HG02571 (cell line): ENCODE data around the gene HSPB9.
A peak's percentile ranks its signal among the peaks of the same experiment; 100 is the strongest.

Source experiments
- ATAC-seq: cut with Tn5 transposase; IDR thresholded peaks from one replicate; pipeline ENCODE4 v1.9.1; 2021; ENCODE audit warnings: mild to moderate bottlenecking, moderate library complexity; ENCODE audit not compliant: unreplicated experiment

Gene HSPB9

GRCh38 chr17:42098730-42099399, 23.7 kb upstream of the HSPB9 start:
- ATAC-seq, result no peak

GRCh38 chr17:42101513-42102292, 20.9 kb upstream of the HSPB9 start:
- ATAC-seq, result no peak

DNA sequence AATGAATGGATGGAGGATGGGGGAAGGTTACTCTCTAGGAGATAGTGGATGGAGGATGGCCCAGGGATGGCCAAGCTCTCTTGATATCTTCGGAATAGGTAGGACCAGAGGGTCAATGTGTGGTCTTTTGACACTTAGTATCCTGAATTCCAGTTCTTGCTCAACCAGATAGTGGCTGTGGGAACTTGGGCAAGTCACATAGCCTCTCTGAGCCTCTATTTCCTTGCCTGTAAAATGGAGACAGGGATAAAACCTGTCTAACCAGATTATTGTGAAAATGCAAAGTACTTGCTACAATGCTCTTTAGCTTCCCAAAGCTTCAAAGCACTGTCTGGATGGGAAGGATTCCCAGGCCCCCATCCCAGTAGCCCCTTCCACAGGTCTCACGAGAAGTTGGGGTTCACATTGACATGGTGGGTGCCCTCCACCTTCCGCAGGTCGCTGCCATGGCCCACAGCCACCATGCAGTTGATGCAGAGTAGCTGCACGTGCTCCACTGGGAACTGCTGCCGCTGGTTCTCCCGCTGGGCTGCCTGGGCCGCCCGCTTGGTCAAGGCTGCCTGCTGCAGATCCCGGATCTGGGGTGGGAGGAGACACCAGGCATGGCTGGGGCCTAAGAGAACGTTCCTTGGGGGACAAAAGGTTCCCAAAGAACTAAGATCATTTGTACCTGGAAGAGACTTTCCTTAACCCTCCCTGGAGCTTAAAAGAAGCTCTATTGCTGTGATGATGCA, 19.2 kb upstream of the HSPB9 start:
- no peak for ATAC-seq

GRCh38 chr17:42104264-42104663, 18.3 kb upstream of the HSPB9 start:
- ATAC-seq, result no peak

- ATAC-seq, result no peak
These were observed 16.6 kb upstream of the HSPB9 start for GRCh38 chr17:42106009-42106408.

GRCh38 chr17:42107124-42107523, 15.5 kb upstream of the HSPB9 start:
- no peak for ATAC-seq

GRCh38 chr17:42107597-42108576, 14.7 kb upstream of the HSPB9 start:
- ATAC-seq, result peak; percentile 57

GRCh38 chr17:42109086-42109485, 13.5 kb upstream of the HSPB9 start:
- no peak for ATAC-seq

DNA sequence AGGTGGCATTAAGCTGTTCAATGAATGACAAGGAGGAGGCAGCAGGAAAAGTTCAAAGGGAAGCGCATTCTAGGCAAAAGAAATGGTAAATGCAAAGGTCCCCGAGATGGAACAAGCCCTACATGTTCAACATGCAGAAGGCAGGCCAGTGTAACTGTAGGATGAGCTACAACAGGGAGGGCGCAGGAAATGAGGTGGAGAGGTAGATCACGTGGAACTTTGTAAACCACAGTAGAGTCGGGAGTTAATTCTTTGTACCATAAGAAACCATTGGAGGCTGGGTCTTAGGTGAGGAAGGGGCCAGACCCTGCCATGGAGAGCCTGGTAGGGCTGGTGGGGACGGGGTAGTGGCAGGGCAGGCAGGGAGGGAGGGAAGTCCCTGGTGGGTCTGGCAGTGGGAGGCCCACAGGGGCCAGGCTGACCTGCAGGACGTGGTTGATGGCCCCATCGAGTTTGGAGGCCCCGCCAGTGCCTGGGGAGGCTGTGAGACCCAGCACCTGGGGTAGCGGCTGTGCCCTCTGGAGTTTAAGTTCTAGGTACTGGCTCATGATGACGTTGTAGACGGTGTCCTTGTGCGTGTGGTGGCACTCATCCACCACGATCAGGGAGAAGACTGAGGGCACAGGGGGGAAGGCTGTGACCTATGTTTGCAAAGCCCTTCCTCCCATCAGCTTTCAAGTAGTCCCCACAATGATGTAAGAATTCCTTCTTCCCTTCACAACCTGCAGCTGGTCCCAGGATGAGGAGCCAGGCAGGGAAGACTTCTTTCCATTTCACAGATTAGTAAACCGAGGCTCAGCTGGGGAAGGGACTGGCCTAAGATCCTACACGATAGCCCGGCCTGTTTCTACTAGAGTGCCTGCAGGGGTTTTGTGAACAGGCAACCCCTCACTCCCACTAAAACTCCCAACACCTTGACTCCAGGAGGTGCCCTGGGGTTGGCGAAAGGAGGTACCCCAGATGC, 12.0 kb upstream of the HSPB9 start:
- no peak for ATAC-seq

DNA sequence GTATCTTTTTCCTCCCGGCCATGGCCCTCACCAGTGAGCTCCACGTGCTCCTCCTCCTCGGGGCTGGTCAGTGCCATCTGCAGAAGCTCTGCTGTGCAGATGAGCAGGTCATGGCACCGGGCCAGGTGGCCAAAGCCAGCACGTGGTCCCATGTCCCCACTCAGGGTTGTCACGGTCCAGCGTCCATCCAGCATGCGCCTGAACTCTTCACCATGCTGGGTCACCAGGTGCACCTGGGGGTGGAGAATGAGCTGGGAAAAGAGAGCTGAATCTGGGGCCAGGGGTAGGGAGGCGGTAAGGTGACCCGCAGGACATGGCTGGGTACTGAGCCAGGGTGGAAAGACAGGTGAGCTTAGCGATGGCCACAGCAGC, 11.4 kb upstream of the HSPB9 start:
- ATAC-seq, result no peak

- ATAC-seq, result peak; percentile 9
These were observed 10.6 kb upstream of the HSPB9 start for GRCh38 chr17:42111871-42112551.

- ATAC-seq, result peak; percentile 54
These were observed 9.9 kb upstream of the HSPB9 start, which contains the start of gene DHX58 for GRCh38 chr17:42112552-42113176. Gene DHX58, minus strand, starts transcription at chr17:42112714. Its CDS starts 822 bp downstream, at chr17:42111892.

DNA sequence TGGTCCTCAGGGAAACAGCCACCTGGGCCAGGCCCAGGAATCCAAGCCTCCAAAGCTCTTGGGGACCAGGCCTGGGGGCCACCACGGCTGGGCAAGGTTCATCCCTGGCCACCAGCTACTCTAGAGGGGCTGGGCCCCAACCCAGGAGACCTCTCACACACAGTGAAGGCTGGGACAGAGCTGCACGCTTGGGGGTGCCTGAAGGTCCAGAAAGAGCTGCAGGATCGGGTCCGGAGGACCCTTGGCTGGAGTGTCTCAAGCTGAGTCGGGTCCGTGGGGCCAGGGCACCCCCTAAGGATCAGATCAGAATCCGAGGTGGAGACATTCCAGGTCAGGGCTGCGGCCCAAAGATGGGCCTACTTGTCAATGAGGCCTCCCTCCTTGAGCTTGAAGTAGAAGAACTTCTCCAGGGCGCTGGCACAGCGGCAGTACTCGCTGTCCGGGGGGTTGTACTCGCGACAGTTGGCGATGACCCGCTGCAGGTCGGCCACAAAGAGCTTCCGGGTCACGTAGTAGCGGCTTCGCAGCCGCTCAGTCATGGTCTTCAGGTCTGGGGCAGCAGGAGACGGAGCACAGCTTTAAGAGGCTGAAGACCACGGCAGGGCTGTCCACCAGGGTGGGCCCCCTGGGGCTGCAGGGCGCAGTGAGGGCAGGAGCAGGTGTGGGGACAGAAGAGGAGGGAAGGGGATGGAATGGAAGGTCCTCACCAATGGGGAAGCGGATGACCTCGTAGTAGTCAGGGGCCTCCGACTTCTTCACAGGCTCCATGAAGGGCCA, 9.1 kb upstream of the HSPB9 start:
- ATAC-seq, result no peak

DNA sequence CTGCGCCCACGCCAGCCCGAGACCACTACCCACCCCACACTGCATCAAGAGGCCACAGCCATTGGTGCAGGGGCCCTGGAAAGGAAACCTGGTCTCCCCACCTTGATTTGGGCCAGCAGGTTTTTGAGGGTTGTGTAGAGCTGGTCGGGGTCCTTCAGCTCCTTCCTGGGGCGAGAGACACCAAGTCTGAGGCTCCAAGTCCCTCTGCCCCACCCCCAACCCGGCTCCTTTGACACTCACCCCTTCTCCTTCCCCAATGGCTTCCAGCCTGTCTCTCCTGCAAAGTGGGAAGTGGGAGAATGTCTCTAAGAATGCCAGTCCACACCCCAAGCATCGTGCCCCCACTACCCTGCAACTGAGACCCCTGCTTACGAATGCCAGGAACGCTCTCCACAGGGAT, 8.5 kb upstream of the HSPB9 start:
- ATAC-seq, result no peak

DNA sequence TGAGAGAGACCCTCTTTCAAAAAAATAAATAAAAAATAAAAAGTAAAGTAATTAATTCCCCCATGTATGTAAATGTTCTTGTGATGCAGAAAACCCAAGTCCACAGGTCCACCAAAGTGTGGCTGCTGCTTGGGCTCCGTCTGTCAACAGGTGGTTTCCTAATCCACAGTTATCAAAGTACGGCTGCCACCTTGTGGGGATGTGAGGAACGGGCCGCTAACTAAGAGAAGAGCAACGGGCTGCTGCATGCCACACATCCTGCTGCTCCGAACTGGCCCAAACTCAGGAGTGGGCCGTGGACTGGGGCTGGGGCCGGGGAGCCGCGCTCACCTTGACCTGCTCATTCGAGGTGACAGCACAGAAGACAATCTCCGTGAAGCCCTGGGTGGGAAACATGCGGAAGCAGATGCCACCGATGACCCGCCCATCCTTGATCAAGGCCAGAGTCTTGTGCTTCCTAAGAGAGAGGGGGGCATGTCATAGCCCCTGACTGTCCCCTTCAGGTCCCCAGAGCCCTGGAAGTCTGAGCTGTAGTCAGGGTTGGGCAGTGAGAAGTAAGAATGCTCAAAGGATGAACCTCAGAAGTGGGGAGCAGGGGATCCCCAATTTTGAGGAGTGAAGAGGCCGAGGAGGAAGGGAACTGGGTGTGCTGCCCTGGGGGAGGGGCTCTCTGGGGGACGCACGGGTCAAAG, 5.8 kb upstream of the HSPB9 start:
- ATAC-seq, result no peak

- ATAC-seq, result no peak
These were observed 5.0 kb upstream of the HSPB9 start for GRCh38 chr17:42117397-42118125.
